HEK293 (cell line): ENCODE data around the gene ERBB4.

Source experiments
- CTCF ChIA-PET: fragments of 350-600 bp; formaldehyde crosslinking; extraction: SDS; loops from one replicate; lab custom pipeline; 2021; ENCODE audit warnings: antibody characterized with exemption; lab: Yijun Ruan, JAX
- POLR2A ChIA-PET: fragments of 300-600 bp; formaldehyde crosslinking; extraction: SDS; loops from one replicate; lab custom pipeline; 2020; ENCODE audit warnings: antibody characterized with exemption, inconsistent platforms; lab: Yijun Ruan, JAX
- H3K27ac ChIP-seq: fragments of 200-500 bp; sonication (Bioruptor generic); 2 replicates; pipeline ENCODE4 v1.5.1; 2014; ENCODE audit warnings: low read depth, low read length, control low read depth, inconsistent platforms; ENCODE audit errors: extremely low read depth
- H3K36me3 ChIP-seq, 2 experiments: fragments of 200-500 bp in 1 of 2; sonication (Bioruptor generic) in 1 of 2; 1 replicate in 1 of 2; 2 replicates in 1 of 2; pipeline ENCODE4 v1.5.1; 2014 to 2017; ENCODE audit warnings: inconsistent platforms in 2 of 2, low read length in 2 of 2; ENCODE audit not compliant: control insufficient read depth in 2 of 2, insufficient read depth in 1 of 2
- H3K4me1 ChIP-seq: fragments of 200-500 bp; sonication (Bioruptor generic); 2 replicates; pipeline ENCODE4 v1.5.1; 2014; ENCODE audit warnings: mild to moderate bottlenecking, low read length, inconsistent platforms; ENCODE audit not compliant: control insufficient read depth, insufficient read depth
- H3K4me3 ChIP-seq: 2 replicates; pipeline ENCODE4 v1.5.1; 2011; ENCODE audit warnings: low read depth, mild to moderate bottlenecking, control low read depth, low read length, moderate library complexity
- H3K9me3 ChIP-seq: fragments of 200-500 bp; sonication (Bioruptor generic); 2 replicates; pipeline ENCODE4 v1.5.1; 2014; ENCODE audit warnings: low read depth, low read length, inconsistent platforms; ENCODE audit not compliant: control insufficient read depth, insufficient read depth
- HOXD13 ChIP-seq: sonication (generic); formaldehyde crosslinking; IDR thresholded peaks from 2 replicates; pipeline ENCODE4 v1.8.0; 2022; ENCODE audit warnings: missing genetic modification reagents, borderline replicate concordance
- KLF7 ChIP-seq: fragments of 450-650 bp; formaldehyde crosslinking; IDR thresholded peaks from 2 replicates; pipeline ENCODE4 v1.5.1; 2016; ENCODE audit warnings: missing biosample characterization, missing genetic modification characterization, borderline replicate concordance
- SALL2 ChIP-seq: fragments of 450-650 bp; formaldehyde crosslinking; IDR thresholded peaks from 2 replicates; pipeline ENCODE4 v1.5.0; 2017; ENCODE audit warnings: missing biosample characterization, mild to moderate bottlenecking, missing genetic modification characterization, borderline replicate concordance
- WT1 ChIP-seq: fragments of 450-650 bp; formaldehyde crosslinking; IDR thresholded peaks from 2 replicates; pipeline ENCODE4 v1.5.1; 2016; ENCODE audit warnings: missing biosample characterization, missing genetic modification characterization
- YY2 ChIP-seq: fragments of 450-650 bp; formaldehyde crosslinking; IDR thresholded peaks from 2 replicates; pipeline ENCODE4 v1.5.1; 2016; ENCODE audit warnings: missing biosample characterization, missing genetic modification characterization
- ZBTB17 ChIP-seq: fragments of 450-650 bp; formaldehyde crosslinking; IDR thresholded peaks from 2 replicates; pipeline ENCODE4 v1.5.1; 2016; ENCODE audit warnings: missing biosample characterization, missing genetic modification characterization
- ZBTB8A ChIP-seq: fragments of 450-650 bp; formaldehyde crosslinking; IDR thresholded peaks from 2 replicates; pipeline ENCODE4 v1.5.1; 2016; ENCODE audit warnings: missing biosample characterization, missing genetic modification characterization
- ZNF2 ChIP-seq: fragments of 450-650 bp; formaldehyde crosslinking; IDR thresholded peaks from 2 replicates; pipeline ENCODE4 v1.5.1; 2016; ENCODE audit warnings: missing biosample characterization, missing genetic modification characterization
- ZNF24 ChIP-seq: fragments of 450-650 bp; formaldehyde crosslinking; IDR thresholded peaks from 2 replicates; pipeline ENCODE4 v1.5.1; 2016; ENCODE audit warnings: missing biosample characterization, missing genetic modification characterization
- ZNF354C ChIP-seq: fragments of 450-650 bp; formaldehyde crosslinking; IDR thresholded peaks from 2 replicates; pipeline ENCODE4 v1.5.1; 2016; ENCODE audit warnings: missing biosample characterization, missing genetic modification characterization, low read depth, borderline replicate concordance
- ZNF394 ChIP-seq: fragments of 450-650 bp; formaldehyde crosslinking; IDR thresholded peaks from 2 replicates; pipeline ENCODE4 v1.5.1; 2016; ENCODE audit warnings: missing biosample characterization, missing genetic modification characterization, mild to moderate bottlenecking, moderate library complexity, borderline replicate concordance
- ZNF623 ChIP-seq: fragments of 450-650 bp; formaldehyde crosslinking; IDR thresholded peaks from 2 replicates; pipeline ENCODE4 v1.5.1; 2016; ENCODE audit warnings: missing biosample characterization, missing genetic modification characterization
- ZNF654 ChIP-seq: fragments of 450-650 bp; formaldehyde crosslinking; IDR thresholded peaks from 2 replicates; pipeline ENCODE4 v1.5.1; 2016; ENCODE audit warnings: low read depth, missing biosample characterization, missing genetic modification characterization
- ZNF843 ChIP-seq: fragments of 450-650 bp; formaldehyde crosslinking; IDR thresholded peaks from 2 replicates; pipeline ENCODE4 v1.5.1; 2016; ENCODE audit warnings: missing biosample characterization, missing genetic modification characterization
- TF ChIP-seq, protein P1 (sequence below): fragments of 450-650 bp; formaldehyde crosslinking; IDR thresholded peaks from 2 replicates; pipeline ENCODE4 v1.5.1; 2016; ENCODE audit warnings: missing biosample characterization, missing genetic modification characterization
- TF ChIP-seq, protein P2 (sequence below): fragments of 450-650 bp; formaldehyde crosslinking; IDR thresholded peaks from 2 replicates; pipeline ENCODE4 v1.5.1; 2016; ENCODE audit warnings: missing biosample characterization, missing genetic modification characterization
- TF ChIP-seq, protein P3 (sequence below): fragments of 450-650 bp; formaldehyde crosslinking; IDR thresholded peaks from 2 replicates; pipeline ENCODE4 v1.5.1; 2017; ENCODE audit warnings: missing biosample characterization, mild to moderate bottlenecking, missing genetic modification characterization, moderate library complexity
- TF ChIP-seq, protein P4 (sequence below): fragments of 450-650 bp; formaldehyde crosslinking; IDR thresholded peaks from 2 replicates; pipeline ENCODE4 v1.5.1; 2016; ENCODE audit warnings: missing biosample characterization, missing genetic modification characterization
- TF ChIP-seq, protein P5 (sequence below): fragments of 450-650 bp; formaldehyde crosslinking; IDR thresholded peaks from 2 replicates; pipeline ENCODE4 v1.5.1; 2016; ENCODE audit warnings: missing biosample characterization, missing genetic modification characterization
- TF ChIP-seq, protein P6 (sequence below): fragments of 450-650 bp; formaldehyde crosslinking; IDR thresholded peaks from 2 replicates; pipeline ENCODE4 v1.5.1; 2017; ENCODE audit warnings: missing biosample characterization, missing genetic modification characterization
- TF ChIP-seq, protein P7 (sequence below): fragments of 450-650 bp; formaldehyde crosslinking; IDR thresholded peaks from 2 replicates; pipeline ENCODE4 v1.5.1; 2016; ENCODE audit warnings: missing biosample characterization, missing genetic modification characterization
- TF ChIP-seq, protein P8 (sequence below): fragments of 450-650 bp; formaldehyde crosslinking; IDR thresholded peaks from 2 replicates; pipeline ENCODE4 v1.5.1; 2016; ENCODE audit warnings: missing biosample characterization, missing genetic modification characterization

ERBB4 gene

DNA sequence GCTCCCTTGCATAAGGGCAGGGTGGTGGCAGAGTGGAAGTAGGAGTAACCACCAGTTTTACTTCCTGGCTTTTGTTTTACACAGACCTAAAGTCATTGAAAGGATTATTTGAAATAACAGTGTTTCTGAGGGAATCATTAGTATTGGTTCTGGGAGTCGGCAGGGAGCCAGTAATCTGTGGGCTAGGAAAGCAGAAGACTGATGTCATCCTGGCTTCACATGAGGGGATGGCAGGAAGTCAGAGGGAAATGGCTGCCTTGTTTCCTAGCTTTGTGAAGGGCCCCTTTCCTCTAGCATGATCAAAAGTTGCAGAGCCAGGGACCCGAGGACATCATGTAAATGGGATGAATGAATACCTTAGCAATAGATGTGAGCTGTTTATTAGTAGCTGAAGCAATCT, 1189.6 kb downstream of the ERBB4 start:
- Histone ChIP-seq H3K36me3 (no peaks in the 10 kb centered on the region), H3K27ac (no peak overlapping the region), H3K9me3 (no peaks in the 10 kb centered on the region), H3K4me1 (no peaks in the 10 kb centered on the region), H3K4me3 (no peak overlapping the region)
- TF ChIP-seq, protein P1, sequence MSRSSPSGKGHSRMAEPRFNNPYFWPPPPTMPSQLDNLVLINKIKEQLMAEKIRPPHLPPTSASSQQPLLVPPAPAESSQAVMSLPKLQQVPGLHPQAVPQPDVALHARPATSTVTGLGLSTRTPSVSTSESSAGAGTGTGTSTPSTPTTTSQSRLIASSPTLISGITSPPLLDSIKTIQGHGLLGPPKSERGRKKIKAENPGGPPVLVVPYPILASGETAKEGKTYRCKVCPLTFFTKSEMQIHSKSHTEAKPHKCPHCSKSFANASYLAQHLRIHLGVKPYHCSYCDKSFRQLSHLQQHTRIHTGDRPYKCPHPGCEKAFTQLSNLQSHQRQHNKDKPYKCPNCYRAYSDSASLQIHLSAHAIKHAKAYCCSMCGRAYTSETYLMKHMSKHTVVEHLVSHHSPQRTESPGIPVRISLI = no peak
- TF ChIP-seq, protein P2, sequence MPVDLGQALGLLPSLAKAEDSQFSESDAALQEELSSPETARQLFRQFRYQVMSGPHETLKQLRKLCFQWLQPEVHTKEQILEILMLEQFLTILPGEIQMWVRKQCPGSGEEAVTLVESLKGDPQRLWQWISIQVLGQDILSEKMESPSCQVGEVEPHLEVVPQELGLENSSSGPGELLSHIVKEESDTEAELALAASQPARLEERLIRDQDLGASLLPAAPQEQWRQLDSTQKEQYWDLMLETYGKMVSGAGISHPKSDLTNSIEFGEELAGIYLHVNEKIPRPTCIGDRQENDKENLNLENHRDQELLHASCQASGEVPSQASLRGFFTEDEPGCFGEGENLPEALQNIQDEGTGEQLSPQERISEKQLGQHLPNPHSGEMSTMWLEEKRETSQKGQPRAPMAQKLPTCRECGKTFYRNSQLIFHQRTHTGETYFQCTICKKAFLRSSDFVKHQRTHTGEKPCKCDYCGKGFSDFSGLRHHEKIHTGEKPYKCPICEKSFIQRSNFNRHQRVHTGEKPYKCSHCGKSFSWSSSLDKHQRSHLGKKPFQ (tag by site-specific recombination) = no peak
- ChIA-PET CTCF (no interaction called here), POLR2A (no interaction called here)

DNA sequence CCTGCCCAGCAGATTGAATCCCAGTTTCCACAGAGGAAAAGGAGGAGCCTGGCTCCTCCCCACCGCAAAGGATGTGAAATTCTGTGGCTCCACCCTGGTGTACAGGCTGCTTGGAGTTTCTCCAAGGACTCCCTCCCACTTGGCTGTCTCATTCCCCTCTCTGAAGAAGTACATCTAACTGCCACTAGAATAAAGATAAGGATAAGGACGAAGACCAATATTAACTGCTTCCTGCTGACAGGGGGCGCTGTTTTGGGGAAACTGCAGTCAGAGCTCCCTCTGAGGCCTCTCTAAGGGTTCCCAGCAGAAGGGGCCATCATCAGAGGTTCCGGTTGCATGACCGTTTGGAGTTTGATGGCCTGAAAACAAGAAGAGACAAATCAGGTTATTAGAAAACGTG, 1191.3 kb downstream of the ERBB4 start:
- ChIA-PET POLR2A (no interaction called here), CTCF (interaction anchor here (0.6 to 2.4 kb wide), 3 partner anchors 13 to 74 kb away, joined by 3 to 8 read pairs (median 3); no protein-coding TSS in a partner anchor)
- no peaks in the 10 kb centered on the region for H3K36me3 ChIP-seq

More for the DNA sequence above, 1191.3 kb downstream of the ERBB4 start:
- TF ChIP-seq ZNF654 (tag by site-specific recombination) (no peak), ZNF843 (no peak), YY2 (tag by site-specific recombination) (no peak), SALL2 (tag by site-specific recombination) (no peak), ZBTB17 (tag by site-specific recombination) (no peak), ZNF24 (tag by site-specific recombination) (no peak), ZNF623 (tag by site-specific recombination) (no peak), ZBTB8A (tag by site-specific recombination) (no peak), ZNF2 (tag by site-specific recombination) (no peak), HOXD13 (no peak), KLF7 (tag by site-specific recombination) (no peak), WT1 (no peak), ZNF354C (no peak), ZNF394 (tag by site-specific recombination) (no peak)
- TF ChIP-seq, protein P3, sequence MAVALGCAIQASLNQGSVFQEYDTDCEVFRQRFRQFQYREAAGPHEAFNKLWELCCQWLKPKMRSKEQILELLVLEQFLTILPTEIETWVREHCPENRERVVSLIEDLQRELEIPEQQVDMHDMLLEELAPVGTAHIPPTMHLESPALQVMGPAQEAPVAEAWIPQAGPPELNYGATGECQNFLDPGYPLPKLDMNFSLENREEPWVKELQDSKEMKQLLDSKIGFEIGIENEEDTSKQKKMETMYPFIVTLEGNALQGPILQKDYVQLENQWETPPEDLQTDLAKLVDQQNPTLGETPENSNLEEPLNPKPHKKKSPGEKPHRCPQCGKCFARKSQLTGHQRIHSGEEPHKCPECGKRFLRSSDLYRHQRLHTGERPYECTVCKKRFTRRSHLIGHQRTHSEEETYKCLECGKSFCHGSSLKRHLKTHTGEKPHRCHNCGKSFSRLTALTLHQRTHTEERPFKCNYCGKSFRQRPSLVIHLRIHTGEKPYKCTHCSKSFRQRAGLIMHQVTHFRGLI (tag by site-specific recombination) = no peak
- TF ChIP-seq, protein P4, sequence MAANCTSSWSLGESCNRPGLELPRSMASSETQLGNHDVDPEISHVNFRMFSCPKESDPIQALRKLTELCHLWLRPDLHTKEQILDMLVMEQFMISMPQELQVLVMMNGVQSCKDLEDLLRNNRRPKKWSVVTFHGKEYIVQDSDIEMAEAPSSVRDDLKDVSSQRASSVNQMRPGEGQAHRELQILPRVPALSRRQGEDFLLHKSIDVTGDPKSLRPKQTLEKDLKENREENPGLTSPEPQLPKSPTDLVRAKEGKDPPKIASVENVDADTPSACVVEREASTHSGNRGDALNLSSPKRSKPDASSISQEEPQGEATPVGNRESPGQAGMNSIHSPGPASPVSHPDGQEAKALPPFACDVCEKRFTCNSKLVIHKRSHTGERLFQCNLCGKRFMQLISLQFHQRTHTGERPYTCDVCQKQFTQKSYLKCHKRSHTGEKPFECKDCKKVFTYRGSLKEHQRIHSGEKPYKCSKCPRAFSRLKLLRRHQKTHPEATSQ (tag by site-specific recombination) = no peak
- TF ChIP-seq, protein P5, sequence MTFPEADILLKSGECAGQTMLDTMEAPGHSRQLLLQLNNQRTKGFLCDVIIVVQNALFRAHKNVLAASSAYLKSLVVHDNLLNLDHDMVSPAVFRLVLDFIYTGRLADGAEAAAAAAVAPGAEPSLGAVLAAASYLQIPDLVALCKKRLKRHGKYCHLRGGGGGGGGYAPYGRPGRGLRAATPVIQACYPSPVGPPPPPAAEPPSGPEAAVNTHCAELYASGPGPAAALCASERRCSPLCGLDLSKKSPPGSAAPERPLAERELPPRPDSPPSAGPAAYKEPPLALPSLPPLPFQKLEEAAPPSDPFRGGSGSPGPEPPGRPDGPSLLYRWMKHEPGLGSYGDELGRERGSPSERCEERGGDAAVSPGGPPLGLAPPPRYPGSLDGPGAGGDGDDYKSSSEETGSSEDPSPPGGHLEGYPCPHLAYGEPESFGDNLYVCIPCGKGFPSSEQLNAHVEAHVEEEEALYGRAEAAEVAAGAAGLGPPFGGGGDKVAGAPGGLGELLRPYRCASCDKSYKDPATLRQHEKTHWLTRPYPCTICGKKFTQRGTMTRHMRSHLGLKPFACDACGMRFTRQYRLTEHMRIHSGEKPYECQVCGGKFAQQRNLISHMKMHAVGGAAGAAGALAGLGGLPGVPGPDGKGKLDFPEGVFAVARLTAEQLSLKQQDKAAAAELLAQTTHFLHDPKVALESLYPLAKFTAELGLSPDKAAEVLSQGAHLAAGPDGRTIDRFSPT = no peak
- TF ChIP-seq, protein P6, sequence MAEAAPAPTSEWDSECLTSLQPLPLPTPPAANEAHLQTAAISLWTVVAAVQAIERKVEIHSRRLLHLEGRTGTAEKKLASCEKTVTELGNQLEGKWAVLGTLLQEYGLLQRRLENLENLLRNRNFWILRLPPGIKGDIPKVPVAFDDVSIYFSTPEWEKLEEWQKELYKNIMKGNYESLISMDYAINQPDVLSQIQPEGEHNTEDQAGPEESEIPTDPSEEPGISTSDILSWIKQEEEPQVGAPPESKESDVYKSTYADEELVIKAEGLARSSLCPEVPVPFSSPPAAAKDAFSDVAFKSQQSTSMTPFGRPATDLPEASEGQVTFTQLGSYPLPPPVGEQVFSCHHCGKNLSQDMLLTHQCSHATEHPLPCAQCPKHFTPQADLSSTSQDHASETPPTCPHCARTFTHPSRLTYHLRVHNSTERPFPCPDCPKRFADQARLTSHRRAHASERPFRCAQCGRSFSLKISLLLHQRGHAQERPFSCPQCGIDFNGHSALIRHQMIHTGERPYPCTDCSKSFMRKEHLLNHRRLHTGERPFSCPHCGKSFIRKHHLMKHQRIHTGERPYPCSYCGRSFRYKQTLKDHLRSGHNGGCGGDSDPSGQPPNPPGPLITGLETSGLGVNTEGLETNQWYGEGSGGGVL (tag by site-specific recombination) = no peak
- TF ChIP-seq, protein P7, sequence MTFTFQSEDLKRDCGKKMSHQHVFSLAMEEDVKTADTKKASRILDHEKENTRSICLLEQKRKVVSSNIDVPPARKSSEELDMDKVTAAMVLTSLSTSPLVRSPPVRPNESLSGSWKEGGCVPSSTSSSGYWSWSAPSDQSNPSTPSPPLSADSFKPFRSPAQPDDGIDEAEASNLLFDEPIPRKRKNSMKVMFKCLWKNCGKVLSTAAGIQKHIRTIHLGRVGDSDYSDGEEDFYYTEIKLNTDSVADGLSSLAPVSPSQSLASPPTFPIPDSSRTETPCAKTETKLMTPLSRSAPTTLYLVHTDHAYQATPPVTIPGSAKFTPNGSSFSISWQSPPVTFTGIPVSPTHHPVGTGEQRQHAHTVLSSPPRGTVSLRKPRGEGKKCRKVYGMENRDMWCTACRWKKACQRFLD (tag by site-specific recombination) = no peak
- TF ChIP-seq, protein P8, sequence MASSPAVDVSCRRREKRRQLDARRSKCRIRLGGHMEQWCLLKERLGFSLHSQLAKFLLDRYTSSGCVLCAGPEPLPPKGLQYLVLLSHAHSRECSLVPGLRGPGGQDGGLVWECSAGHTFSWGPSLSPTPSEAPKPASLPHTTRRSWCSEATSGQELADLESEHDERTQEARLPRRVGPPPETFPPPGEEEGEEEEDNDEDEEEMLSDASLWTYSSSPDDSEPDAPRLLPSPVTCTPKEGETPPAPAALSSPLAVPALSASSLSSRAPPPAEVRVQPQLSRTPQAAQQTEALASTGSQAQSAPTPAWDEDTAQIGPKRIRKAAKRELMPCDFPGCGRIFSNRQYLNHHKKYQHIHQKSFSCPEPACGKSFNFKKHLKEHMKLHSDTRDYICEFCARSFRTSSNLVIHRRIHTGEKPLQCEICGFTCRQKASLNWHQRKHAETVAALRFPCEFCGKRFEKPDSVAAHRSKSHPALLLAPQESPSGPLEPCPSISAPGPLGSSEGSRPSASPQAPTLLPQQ (tag by site-specific recombination) = no peak
- Histone ChIP-seq H3K4me1 (no peaks in the 10 kb centered on the region), H3K4me3 (no peak overlapping the region), H3K27ac (no peak overlapping the region), H3K9me3 (no peaks in the 10 kb centered on the region)
